HG03571 (cell line): ENCODE measurements around the gene ZNF440.
A peak's percentile ranks its signal among the peaks of the same experiment; 100 is the strongest.
"Not testable (repeated sequence)": the region's sequence is repeated elsewhere in the genome, so short reads cannot be mapped to it uniquely, and the experiment has no call there.

Experiments
- ATAC-seq: cut with Tn5 transposase; IDR thresholded peaks from one replicate; pipeline ENCODE4 v1.9.1; 2021; ENCODE audit not compliant: unreplicated experiment

ZNF440 gene

GRCh38 chr19:11814029-11814699 lies at the start of gene ZNF440:
Gene ZNF440, plus strand, starts transcription at chr19:11814273. Its CDS starts 175 bp downstream, at chr19:11814448.
- ATAC-seq = peak; percentile 92

GRCh38 chr19:11766597-11767591 lies 47.2 kb upstream of the ZNF440 start, which contains the start of gene ZNF441:
Gene ZNF441, plus strand, starts transcription at chr19:11767000. Its CDS starts 194 bp downstream, at chr19:11767194.
- peak; percentile 75 for ATAC-seq

- ATAC-seq = peak; percentile 33
These were observed 46.4 kb upstream of the ZNF440 start for GRCh38 chr19:11767633-11768133.

GRCh38 chr19:11769995-11770394 lies 44.1 kb upstream of the ZNF440 start:
- ATAC-seq = no peak

GRCh38 chr19:11771520-11771919 lies 42.6 kb upstream of the ZNF440 start:
- ATAC-seq = not testable (repeated sequence)

GRCh38 chr19:11776669-11777068 lies 37.4 kb upstream of the ZNF440 start:
- not testable (repeated sequence) for ATAC-seq

GRCh38 chr19:11780431-11781020 lies 33.5 kb upstream of the ZNF440 start:
- ATAC-seq = no peak

GRCh38 chr19:11781295-11782057 lies 32.6 kb upstream of the ZNF440 start:
- ATAC-seq = no peak

- no peak for ATAC-seq
These were observed 30.3 kb upstream of the ZNF440 start for GRCh38 chr19:11783767-11784166.

GRCh38 chr19:11784356-11784755 lies 29.7 kb upstream of the ZNF440 start:
- ATAC-seq = no peak

- no peak for ATAC-seq
These were observed 26.5 kb upstream of the ZNF440 start for GRCh38 chr19:11787536-11787935.

- ATAC-seq = no peak
These were observed 21.1 kb upstream of the ZNF440 start for GRCh38 chr19:11792942-11793341.

- no peak for ATAC-seq
These were observed 16.6 kb upstream of the ZNF440 start for GRCh38 chr19:11797491-11797890.

GRCh38 chr19:11798391-11799330 lies 15.4 kb upstream of the ZNF440 start, which contains the start of gene ZNF491:
Gene ZNF491, plus strand, starts transcription at chr19:11798523. Its CDS starts 7,431 bp downstream, at chr19:11805954.
- ATAC-seq = peak; percentile 61

- no peak for ATAC-seq
These were observed 7.5 kb upstream of the ZNF440 start for GRCh38 chr19:11806354-11807098.

GRCh38 chr19:11807099-11807380 lies 7.0 kb upstream of the ZNF440 start:
- ATAC-seq = no peak

- peak; percentile 27 for ATAC-seq
These were observed 407 bp upstream of the ZNF440 start for GRCh38 chr19:11813703-11814028.

GRCh38 chr19:11814700-11815035 lies 595 bp downstream of the ZNF440 start:
- no peak for ATAC-seq

- ATAC-seq = no peak
These were observed 7.5 kb downstream of the ZNF440 start for GRCh38 chr19:11821474-11822109.
